Hematopoietic multipotent progenitor cell treated with erythropoietin and hydrocortisone succinate and interleukin-3 and kit ligand, for 4 days (in vitro differentiated cells): ENCODE results near the gene MC1R.
A peak's percentile ranks its signal among the peaks of the same experiment; 100 is the strongest.

Source experiments
- DNase-seq: peaks from one replicate; pipeline ENCODE4 v3.0.0-alpha.2; 2015

Gene MC1R

DNA sequence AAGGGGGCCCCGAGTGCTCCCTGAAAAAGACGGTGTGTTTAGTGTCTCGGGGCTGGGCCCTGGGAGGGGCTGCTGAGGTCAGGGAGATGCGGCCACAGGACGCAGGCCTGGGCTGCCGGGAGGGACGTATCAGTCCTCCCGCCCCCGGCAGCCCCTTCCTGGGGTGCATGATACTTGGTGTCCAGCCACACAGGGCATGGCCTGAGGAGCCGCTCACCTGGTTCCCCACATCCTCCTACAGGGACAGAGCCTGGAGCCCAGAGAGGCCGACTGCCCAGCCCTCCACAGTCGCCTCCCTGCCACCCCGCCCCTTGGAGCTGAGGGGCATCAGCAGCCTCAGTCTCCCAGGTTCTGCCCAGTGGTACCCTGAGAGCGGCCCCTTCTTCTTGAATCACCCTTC is 17.8 kb downstream of the MC1R start:
- DNase-seq: no peak

DNA sequence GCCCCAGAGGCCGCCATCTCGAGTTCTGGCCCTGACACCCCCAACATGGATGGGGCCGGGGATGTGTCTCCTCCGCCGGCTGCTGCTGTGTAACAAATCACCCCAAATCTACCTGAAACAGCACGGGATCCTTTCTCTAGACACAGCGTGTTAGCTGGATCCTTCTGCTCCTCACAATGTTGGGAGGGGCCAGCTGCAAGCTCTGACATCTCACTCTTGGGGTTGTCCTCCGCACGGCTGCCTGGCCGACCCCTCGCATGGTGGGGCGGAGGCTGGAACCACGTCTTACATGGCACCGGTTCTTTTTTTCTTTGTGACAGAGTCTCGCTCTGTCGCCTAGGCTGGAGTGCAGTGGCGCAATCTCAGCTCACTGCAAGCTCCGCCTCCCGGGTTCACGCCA is 18.3 kb downstream of the MC1R start:
- DNase-seq: no peak

DNA sequence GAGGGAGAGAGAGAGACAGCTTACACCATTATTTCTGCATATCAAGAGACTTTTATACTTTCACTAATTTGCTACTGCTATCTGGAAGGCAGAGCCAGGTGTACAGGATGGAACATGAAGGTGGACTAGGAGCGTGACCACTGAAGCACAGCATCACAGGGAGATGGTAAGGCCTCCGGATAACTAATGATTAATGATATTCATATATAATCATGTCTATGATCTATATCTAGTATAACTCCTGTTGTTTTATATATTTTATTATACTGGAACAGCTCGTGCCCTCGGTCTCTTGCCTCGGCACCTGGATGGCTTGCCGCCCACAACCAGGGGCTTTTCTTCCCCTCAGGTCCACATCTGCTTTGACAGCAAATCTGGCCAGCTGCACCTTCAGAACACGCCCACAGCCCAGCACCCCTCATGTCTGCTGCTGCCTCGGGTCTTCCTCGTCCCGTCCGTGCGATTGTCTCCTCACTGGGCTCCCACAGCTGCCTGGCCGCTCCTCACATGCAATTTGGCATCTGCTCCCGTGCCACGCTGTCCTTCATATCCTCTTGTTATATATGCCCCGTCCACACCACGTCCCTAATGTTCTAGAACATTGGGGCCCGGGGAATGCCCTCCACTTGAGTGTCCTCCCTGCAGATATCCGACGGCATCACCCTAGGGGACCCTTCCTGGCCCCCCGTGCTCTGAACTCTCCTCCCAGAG is 19.7 kb downstream of the MC1R start:
- DNase-seq: no peak

DNA sequence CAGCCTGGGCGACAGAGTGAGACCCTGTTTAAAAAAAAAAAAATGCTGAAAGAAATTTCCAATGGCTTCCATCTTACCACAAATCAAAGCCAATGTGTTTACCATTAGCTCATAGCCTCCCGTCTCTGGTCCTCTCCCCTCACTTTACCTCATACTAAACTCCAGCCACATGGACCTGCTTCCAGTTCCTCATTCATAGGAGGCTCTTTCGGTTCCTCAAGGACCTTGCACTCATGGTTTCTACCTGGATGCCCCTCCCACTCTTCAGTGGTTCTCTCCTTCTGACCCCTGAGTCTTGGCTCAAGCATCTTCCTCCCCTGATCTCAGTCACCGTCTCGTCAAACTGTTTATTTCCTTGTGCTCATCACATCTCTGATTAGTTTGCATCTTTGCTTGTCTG is 26.1 kb downstream of the MC1R start:
- no peak for DNase-seq

DNA sequence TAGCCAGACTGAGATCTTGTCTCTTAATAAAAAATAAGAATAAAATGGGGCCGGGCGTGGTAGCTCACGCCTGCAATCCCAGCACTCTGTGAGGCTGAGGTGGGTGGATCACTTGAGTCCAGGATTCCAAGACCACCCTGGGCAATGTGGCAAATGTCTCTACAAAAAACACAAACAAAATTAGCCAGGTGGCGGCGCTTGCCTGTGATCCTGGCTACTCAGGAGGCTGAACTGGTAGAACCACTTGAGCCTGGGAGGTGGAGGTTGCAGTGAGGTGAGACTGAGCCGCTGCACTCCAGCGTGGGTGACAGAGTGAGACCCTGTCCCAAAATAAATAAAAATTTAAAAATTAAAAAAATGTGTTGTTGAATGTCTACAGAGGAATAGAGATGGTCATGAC is 27.0 kb downstream of the MC1R start:
- no peak for DNase-seq

DNA sequence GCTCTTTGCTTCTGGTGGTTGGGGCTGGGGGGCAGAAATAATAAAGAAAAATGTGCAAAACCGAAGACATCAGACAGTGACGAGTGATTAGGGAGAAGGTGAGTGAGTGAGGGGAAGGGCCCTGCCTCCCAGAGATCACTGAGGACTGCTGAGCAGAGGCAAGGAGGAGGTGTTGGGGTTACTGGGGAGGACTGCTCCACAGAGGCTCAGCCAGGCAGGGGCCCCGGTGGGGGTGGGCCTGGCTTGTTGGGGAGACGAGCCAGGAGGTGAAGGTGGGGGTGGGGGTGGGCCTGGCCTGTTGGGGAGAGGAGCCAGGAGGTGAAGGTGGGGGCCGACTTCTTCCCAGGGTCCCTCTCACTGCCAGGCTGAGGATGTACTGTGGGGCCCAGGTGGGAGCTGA is 27.9 kb downstream of the MC1R start:
- no peak for DNase-seq

DNA sequence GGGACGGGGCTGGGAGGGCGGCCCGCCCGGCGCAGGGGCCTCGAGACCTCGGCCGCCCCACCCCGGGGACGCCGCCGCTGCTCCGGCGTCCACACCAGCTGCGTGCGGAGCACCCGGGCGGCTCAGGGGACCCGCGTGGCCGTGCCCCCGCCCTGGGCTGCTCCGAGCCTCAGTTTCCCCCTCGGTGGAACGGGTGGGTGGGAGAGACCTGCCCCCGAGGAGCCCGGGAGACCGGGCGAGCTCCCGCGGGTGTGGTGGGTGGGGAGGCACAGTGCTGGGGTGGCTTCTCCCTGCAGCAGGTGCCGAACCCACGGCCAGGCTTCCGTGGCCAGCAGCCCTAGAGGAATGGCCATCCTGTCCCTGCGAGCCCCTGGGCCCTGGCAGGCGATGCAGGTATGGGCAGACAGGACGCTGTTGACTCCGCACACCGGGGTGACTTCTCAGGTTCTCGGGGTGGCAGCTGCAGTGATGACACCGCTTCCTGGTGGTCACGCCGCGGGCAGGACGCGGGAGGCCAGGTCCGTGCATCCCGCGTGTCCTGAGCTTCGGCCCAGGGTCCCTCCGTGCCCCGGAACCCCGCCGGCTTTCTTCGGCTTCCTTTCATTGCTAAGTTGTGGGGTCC is 30.6 kb downstream of the MC1R start:
- no peak for DNase-seq

DNA sequence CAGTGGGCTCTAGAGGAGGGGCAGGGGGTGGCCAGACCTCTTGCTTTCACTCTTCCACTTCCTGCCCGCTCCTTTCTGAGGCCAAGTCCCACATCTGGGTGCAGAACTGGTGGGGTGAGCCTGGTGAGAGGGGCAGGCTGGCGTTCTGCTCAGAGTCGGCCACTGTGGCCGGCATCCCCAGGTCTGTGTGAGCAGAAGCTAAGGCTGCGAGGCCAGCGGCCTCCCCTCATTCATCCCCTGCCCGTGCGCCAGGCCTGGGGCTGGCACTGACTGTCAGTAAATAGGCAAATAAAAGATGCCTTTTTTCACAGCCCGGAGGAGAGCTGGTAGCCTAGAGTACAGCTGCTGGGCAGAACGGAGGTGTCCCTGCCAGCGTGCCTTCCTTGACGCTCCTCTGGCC is 31.1 kb downstream of the MC1R start:
- no peak for DNase-seq

DNA sequence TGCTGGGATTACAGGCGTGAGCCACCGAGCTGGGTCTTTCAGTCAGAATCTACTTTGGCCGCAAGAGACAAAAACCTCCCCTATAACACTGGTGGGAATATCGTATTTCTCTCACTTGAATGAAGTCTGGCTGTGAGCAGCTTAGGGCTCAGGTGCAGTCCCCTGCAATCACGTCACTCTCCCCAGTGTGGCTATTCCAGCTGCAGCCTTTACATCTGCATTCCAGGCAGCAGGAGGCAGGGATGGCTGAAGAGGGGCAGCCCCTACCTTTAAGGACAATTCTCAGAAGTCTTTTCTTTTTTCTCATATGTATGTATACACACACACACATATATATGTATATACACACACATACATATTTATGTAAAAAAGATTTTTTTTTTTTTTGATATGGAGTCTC is 32.8 kb downstream of the MC1R start:
- no peak for DNase-seq

DNA sequence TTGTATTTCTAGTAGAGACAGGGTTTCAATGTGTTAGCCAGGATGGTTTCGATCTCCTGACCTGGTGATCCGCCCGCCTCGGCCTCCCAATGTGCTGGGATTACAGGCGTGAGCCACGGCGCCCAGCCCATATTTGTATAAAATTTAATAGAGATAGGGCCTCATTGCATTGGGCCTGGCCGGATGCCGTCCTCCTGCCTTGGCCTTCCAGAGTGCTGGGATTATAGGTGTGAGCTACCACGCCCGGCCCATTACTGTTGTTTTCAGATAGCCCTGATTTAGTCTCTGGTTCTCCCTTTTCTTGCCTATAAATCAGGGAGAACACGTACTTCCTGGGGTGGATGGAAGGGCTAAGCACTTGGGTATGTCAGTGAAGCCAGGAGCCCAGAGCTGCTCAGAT is 33.4 kb downstream of the MC1R start:
- DNase-seq: no peak

DNA sequence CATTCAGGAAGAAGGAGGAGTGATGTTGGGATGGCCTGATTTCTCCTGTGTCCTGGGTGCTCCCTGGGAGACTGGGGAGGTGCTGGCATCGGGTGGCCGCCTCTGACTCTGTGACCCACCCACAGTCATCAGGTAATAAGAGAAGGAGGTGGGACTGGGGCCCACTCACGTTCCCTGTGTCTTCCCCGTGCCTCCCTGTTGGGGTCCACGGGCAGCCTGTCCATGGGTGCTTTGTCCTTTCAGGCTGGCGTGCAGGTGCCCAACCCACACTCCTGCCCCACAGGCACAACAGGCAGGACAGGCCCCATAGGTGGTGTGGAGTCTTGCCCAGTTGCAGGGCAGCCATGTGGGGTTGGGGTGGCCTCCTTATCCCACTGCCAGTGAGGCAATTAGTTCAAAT is 33.9 kb downstream of the MC1R start:
- no peak for DNase-seq

DNA sequence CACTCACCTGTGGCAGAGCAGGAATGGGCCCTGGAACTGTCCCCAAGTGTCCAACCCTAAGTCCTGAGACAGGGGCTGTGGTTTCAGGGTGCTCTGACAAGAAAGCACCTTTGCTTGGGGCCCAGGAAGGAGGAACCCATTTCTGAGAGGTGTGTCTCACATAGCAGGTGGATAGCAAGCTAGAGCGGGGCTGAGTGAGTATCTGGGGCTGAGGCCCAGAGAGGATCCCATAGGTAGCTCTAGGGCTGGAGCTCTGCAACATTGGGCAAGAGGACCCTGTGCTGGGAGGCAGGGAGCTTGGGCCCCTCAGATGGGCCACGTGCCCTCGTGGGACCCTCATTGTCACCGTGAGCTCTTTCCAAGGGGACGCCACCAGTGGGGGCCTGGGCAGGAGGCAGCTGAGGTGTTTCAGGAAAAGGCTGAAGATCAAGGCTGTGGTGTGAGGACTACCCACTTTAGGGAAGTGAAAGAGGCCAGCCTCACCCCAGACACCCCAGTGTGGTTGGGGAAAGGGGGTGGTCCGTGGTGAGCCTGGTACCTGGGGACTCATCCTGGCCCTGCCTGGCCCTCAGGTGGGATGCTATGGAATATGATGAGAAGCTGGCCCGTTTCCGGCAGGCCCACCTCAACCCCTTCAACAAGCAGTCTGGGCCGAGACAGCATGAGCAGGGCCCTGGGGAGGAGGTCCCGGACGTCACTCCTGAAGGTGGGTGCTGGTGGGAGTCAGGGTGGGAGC is 35.2 kb downstream of the MC1R start:
- DNase-seq: no peak

DNA sequence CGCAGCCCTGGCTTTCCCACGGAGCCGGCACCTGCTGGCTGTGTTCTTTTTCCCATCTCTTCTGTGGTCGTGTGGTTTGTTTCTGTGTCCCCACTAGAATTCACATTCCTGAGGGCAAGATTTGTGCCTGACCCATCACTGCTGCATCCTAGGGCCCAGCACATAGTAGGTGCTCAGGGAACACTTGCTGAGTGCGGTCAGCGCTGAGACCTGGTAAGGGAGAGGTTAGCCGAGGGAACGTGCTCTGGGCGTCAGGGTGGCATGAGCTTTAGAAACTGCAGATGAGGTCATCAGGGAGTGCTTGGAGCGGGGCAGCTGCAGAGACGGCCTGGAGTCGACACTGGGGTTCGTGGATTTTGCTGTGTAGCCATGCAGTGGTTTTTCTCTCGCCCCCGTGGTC is 35.8 kb downstream of the MC1R start:
- DNase-seq: no peak

DNA sequence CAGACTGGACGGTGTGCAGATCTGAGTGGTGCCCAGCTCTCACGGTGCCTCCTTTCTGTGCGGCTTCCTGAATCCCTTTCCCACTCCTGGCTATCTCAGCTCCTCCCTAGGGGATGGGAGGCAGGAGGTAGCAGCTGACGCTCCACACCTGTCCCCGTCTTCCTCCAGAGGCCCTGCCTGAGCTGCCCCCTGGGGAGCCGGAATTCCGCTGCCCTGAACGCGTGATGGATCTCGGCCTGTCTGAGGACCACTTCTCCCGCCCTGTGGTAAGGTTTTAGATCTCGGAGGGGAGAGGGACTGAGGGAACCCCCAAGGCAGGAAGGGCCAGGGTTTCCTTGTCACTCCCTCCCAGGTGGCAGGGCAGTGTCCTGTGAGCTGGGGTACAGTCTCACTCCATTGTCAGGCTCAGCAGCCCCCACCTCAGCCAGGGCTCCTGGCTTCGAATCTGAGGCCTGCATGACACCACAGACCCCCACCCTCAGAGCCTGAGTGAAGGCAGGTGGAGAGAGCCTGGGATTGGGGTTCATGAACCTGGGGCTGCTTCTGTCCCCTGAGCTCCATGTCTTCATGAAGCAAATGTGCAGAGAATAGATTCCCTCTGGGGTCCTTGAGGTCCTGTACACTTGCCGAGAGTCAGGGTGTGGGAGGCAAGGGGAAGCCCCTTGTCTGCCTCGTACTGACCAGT is 36.5 kb downstream of the MC1R start:
- no peak for DNase-seq

DNA sequence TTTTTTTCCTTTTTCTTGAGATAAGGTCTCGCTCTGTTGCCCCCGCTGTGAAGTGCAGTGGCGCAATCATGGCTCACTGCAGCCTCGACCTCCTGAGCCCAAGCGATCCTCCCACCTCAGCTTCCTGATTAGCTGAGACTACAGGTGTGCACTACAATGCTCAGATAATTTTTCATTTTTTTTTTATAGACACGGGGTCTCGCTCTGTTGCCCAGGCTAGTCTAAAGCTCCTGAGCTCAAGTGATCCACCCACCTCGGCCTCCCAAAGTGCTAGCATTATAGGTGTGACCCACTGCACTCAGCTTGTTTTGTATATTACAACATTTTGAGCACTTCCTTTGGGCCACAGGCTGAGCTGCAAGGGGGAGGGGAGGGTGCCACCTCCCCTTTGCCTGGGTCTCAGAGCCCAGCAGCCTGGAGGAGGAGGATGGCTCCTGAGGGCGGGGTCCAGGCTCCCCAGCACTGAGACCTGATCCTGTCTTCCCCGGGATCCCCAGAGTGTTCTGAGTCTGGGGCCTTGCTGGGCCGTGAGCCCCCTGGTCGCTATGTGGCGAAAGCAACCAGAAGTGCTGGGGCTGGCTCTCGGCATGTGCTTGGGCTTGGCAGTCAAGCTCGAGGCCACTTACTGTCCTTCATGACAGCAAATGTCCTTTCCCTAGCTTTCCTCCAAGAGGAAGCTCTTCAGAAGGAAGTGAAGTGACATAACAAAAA is 38.0 kb downstream of the MC1R start:
- DNase-seq: no peak

DNA sequence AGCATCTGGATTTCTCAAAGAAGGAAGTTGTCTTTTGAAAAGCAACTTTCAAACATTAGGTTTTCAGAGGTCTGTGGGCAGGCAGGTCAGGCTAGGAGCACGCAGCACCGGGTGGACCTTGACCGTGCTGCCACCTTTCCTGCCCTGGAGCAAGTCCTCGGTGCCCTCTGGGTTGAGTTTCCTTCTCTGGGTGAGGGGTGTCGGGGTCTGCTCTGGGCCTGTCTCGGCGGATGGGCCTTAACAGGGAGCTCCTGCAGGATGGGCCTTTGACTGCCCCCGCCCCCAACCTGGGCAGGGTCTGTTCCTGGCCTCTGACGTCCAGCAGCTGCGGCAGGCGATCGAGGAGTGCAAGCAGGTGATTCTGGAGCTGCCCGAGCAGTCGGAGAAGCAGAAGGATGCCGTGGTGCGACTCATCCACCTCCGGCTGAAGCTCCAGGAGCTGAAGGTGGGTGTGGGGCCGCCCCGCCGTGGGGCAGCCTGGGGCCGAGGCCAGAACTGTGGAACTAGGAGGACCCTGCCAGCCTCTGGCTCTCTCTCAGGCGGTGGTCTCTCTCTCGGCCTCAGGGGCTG is 38.6 kb downstream of the MC1R start:
- no peak for DNase-seq

DNA sequence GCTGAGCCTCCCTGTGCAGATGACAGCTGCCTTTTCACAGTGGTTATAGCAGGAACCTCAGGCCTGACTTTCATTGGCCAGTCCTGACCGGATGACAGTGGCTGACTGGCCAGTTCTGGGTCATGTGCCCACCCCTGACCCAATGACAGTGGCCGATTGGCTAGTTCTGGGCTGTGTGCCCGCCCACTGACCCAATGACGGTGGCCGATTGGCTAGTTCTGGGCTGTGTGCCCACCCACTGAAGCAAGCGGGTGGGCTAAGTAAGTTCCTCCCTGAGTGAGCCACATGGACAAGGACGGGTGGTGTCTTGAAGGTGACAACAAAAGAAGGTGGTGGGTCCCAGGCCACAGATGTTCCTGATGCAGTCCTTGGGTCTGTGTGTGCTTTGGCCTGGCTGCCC is 39.4 kb downstream of the MC1R start:
- peak; percentile 67 for DNase-seq

DNA sequence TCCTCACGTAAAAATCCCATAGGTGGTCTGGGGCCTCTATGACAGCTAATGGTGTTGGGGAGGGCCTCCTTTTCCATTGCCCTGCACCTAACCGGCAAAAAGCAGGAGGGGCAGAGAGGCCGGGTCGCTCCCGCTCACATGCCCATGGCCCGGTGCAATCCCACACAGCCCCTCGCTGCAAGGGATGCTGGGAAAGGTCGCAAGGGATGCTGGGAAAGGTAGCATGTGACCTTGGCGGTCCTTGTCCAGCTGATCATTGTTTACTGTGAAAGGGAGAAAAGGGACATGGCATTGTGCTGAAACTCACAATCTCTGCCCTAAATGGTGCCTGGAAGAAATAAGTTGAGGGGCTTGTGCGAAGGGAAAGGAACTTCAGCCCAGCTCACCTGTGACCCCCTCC is 39.9 kb downstream of the MC1R start:
- no peak for DNase-seq

DNA sequence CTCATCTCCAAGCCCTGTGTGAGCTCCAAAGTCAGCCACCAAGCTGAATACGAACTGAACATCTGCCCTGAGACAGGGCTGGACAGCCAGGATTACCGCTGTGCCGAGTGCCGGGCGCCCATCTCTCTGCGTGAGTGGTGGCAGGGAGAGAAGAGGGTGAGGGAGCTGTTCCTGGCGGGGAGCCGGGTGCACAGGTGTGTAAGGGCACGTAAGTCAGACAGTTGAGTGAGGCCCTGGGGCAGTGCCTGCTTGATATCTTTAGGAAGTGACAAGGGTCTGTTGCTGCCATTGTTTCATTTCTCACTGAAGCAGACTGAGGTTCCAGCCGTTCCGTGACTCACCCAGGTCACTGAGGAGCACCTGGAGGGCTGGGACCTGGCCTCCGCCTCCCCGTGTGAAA is 42.3 kb downstream of the MC1R start:
- DNase-seq: no peak

DNA sequence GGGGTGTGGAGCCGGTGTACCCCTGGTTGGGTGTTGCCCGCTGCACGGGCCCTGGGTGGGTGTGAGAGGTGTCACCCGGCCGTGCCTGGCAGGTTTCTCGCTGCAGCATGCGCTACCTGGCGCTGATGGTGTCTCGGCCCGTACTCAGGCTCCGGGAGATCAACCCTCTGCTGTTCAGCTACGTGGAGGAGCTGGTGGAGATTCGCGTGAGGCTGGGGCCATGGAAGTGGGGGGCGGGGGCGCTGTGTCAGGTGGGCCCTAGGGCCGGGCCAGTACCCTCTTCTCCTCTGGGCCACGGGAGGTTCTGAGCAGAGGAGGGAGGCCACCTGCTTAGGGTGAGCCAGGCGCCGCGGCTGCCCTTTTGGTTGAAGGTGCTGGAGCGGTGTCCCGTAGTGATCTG is 43.3 kb downstream of the MC1R start:
- no peak for DNase-seq

DNA sequence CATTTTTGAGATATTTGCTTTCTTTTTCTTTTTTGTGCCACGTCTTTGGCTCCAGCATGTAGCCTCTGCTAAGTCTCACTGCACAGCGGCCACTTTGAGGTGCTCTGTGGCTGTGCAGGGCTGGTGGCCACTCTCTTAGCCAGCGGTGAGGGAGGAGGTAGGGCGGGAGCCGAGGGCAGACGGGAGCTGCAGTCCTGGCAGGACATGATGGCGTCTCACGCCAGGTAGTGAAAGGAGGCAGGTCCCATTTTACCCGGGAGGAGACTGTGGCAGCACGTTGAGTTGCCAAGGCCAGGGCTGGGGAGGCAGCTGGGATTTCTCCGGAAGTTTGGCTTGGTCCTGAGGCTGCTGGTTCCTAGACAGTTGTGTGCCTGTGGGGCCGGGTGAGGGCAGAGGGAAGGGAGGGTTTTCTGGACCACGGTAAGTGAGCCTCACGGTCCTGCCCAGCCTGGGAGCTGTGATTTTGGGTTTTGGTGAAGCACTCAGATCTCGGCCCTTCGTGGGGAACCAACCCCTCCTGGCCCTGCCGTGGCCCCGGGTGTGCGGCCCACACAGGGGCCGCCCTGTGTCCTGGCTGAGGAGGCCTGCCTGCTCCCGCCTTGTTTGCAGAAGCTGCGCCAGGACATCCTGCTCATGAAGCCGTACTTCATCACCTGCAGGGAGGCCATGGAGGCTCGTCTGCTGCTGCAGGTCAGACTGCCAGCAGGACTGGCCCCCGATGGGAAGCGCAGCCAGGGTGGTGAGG is 44.3 kb downstream of the MC1R start:
- DNase-seq: no peak

DNA sequence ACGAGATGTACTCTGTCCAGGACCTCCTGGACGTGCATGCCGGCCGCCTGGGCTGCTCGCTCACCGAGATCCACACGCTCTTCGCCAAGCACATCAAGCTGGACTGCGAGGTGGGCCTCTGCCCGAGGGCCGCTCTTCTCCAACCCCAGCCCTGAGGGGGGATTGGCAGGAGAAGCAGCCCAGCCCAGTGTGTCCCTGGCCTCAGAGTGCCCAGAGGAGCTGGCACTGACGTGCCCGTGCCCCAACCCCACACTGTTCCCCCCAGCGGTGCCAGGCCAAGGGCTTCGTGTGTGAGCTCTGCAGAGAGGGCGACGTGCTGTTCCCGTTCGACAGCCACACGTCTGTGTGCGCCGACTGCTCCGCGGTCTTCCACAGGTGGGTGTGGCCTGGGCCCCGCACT is 45.5 kb downstream of the MC1R start:
- no peak for DNase-seq
